GM12892 (cell line): Measurements from ENCODE around the gene EIF3F.
"Not testable (repeated sequence)": the region's sequence is repeated elsewhere in the genome, so short reads cannot be mapped to it uniquely, and the experiment has no call there.

ENCODE experiments used
- DNase-seq: peaks from one replicate; pipeline ENCODE4 v3.0.0; 2011; ENCODE audit not compliant: insufficient read length
- FAIRE-seq: peaks from 2 replicates; lab custom pipeline; 2011; peaks lifted over from hg19 to GRCh38; lab: Jason Lieb, UNC
- POLR2A ChIP-seq: IDR thresholded peaks from 2 replicates; pipeline ENCODE4 v1.6.1; 2011; ENCODE audit warnings: low read depth, low read length, control low read depth
- POLR2AphosphoS5 ChIP-seq: IDR thresholded peaks from 2 replicates; pipeline ENCODE4 v1.6.1; 2011; ENCODE audit warnings: low read depth, low read length, control low read depth
- TAF1 ChIP-seq: IDR thresholded peaks from 2 replicates; pipeline ENCODE4 v1.6.1; 2011; ENCODE audit warnings: low read depth, mild to moderate bottlenecking, control low read depth, low read length, borderline replicate concordance

The EIF3F gene

DNA sequence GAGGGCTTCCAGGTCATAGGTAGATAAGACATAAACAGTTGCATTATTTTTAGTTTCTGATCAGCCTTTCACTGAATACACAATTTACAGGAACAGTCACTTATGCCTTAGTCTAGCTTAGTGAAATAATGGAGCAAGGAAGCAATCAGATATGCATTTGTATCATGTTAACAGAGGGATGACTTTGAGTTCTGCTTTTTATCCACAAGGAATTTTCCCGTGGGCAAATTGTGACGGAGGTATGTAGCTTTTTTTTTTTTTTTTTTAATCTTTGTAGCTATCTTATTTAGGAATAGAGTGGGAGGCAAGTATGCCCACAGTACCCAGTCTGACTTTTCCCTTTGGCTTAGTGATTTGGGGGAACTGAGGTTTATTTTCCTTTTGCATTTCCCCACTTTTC is 18.5 kb upstream of the EIF3F start:
- no peak for FAIRE-seq
- TF ChIP-seq POLR2AphosphoS5 = no peak
- TF ChIP-seq TAF1 = no peak
- no peak for TF ChIP-seq POLR2A

DNA sequence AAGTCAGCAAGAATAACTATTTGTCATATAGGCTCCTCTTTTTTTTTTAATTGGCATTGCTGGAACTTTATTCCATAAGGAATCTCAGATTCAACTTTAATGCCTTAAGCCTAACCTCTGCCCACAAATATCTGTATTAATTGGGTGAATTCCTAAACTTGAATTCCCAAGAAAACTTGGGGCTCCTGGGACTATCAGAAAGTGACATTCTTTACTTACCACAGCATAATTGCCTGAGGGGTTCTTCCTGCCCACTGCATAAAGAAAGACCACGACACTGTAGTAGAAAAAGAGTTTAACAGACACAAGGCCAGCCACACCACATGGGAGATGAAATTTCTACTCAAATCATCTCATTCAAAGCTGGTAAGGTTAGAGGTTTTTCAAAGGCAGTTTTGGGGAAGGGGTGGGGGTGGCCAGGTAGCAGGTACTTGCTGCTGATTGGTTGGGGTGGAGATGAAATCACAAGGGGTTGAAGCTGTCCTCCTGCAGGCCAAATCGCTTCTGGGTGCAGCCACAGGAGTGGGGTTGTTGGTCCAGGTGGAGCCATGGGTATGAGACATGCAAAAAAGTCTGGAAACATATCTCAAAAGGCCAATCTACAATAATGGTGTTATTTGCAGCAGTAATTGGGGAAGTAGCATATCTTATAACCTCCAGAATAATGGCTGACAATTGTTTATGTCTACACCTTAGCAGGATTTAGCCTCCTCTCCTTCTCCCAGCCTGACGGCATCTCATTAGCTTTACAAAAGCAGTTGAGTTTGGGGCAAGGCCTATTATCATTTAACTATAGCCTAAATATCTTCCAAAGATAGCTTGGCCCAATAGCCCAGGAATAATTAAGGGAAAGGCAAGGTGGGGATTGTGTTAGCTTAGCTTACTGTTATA is 17.1 kb upstream of the EIF3F start:
- no peak for FAIRE-seq
- TF ChIP-seq POLR2AphosphoS5 (no peak), TAF1 (no peak), POLR2A (no peak)
- DNase-seq = no peak

More for the DNA sequence above, 18.5 kb upstream of the EIF3F start:
- no peak for DNase-seq

GRCh38 chr11:7971846-7972245 is 15.3 kb upstream of the EIF3F start:
- no peak for DNase-seq
- FAIRE-seq = no peak
- TF ChIP-seq TAF1 (no peak), POLR2AphosphoS5 (no peak), POLR2A (no peak)

GRCh38 chr11:7973011-7973410 is 14.1 kb upstream of the EIF3F start:
- no peak for TF ChIP-seq TAF1
- no peak for TF ChIP-seq POLR2AphosphoS5
- no peak for TF ChIP-seq POLR2A
- no peak for FAIRE-seq
- DNase-seq = no peak

DNA sequence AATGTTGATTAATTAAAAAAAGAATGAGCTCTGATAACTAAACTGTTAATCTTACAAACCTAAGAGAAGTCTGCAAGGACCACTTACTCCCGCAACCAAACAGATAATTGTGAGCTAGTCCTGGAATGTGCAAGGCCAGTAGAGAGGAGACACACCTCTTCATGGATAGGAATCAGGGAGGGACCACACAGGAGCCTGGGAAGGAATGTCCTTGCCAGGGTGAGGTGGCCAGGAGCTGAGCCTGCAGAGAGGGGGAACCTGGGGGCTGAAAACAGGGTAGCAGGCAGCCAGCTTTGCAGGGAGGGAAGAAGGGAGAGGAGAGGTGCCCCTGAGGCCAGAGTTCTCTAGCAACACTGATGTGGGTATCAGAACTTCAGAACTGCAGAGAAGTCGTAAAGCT is 12.5 kb upstream of the EIF3F start:
- TF ChIP-seq POLR2A (no peak), POLR2AphosphoS5 (no peak), TAF1 (no peak)
- no peak for DNase-seq
- no peak for FAIRE-seq

DNA sequence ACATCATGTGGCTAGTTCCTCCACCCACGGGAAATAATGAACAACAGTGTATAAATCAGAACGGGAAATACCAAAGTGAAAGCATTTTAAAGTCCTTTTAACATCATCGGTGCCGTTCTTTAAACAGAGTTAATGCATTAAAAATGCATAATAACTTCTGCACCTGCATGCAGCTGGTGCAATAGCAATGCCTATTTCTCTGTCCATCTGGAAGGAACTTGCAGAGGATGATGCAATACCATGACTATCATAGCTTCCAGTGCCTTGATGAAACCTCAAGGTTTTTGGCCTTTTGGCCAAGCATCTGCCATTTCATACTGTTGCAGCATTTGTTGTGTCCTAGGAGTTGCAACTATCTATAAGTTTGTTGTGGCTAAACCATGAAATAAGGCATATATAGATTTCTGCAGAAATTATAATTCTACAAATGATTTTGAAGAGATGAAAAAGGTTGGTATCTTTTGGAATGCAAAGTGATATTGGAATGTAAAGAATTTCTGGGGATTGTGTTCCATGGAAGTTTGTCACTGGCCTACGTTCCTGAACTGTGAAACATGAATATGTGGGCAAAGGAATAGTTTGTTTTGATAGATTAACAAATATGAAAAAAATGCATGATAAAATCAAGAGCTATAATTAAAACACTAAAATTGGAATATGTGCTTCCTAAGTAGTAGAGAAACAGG is 9.8 kb upstream of the EIF3F start:
- DNase-seq (no peak), FAIRE-seq (no peak)
- TF ChIP-seq POLR2AphosphoS5 (no peak), TAF1 (no peak), POLR2A (no peak)

DNA sequence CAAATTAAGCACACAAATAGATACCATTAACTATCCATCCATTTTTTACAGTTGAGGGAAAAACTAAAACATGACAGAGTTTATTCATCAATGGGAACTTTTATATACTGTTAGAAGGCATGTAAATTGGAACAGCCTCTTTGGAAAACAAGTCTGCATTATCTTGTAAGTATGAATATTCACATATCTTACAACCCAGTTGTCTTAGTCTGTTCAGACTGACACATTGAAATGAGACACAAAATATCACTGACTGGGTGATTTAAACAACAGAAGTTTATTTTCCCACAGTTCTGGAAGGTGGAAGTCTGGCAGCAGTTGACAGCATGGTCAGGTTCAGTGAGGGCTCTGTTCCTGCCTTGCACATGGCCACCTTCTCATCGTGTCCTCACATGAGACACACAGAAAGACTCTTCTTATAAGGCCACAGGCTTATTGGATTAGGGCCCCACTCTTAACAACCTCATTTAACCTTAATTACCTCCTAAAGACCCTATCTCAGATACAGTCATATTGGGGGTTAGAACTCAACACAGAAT is 5.4 kb upstream of the EIF3F start:
- FAIRE-seq = no peak
- TF ChIP-seq POLR2A (no peak), TAF1 (no peak), POLR2AphosphoS5 (no peak)
- no peak for DNase-seq

DNA sequence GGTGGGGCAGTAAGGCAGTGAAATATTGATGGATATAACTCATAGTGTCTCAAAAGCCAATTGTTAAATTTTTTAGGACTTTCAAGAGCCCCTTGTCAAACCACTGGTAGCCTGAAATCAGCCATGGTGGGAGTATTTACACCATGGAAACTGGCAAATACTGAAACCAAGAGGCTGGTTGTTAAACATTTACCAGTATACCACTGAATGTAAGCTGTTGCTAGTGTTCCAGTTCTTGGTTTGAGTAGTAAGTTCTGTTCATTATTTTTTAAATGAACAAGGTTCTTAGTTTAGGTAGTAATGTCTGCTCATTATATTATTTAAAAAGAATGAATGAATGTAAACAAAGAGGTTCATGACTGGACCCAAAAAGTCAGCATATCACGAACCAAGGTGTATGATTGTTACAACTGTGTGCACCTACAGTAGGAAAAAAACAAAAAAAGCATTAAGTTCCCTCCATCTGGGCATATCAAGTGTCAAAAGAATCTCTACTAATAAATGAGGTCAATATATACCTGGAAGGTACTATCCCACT is 4.5 kb upstream of the EIF3F start:
- no peak for TF ChIP-seq POLR2A
- no peak for TF ChIP-seq POLR2AphosphoS5
- TF ChIP-seq TAF1 = no peak
- FAIRE-seq (no peak), DNase-seq (no peak)

DNA sequence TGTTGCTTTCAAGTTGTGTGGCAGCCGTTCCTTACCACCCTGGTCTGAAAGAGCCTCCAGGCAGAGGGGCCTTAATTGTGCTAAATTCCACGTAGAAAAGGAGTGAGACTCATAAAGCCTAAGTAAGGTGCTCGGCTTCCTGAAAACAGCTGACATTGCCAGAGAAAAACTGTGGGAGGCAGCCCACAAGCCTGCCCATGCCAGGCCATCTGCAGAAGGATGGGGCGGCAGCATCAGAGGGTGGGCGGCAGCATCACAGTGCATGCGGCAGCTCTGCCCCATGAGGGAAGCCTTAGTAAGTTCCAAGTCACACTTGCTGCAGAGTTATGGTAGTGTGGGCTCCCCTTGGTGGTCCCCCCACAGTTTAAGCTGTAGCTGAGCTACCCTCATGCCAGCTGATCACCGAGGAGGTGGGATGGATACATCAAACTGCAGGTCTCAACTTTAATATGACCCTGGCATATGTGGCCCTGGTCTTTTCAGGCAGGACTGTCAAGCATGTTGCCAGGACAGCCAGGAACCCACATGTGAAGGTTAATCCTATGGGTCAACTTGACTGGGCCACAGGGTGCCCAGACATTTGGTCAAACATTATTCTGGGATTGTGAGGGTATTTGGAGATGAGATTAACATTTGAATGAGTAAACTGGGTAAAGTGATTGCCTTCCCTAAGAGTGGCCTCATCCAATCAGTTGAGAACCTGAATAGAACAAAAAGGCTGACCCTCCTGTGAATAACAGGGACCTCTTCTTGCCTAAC is 3.1 kb upstream of the EIF3F start:
- DNase-seq (no peak), FAIRE-seq (no peak)
- no peak for TF ChIP-seq POLR2A
- no peak for TF ChIP-seq TAF1
- no peak for TF ChIP-seq POLR2AphosphoS5

DNA sequence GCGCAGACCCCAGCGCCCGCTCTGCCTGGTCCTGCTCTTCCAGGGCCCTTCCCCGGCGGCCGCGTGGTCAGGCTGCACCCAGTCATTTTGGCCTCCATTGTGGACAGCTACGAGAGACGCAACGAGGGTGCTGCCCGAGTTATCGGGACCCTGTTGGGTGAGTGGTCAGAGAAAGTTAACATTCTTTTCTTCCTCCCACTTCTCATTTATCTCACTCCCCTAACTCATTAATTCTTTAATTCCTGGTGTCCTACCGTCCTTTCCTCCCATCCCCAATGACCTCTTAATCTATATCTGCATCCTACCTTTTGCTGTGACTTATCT is 385 bp downstream of the EIF3F start:
- not testable (repeated sequence) for FAIRE-seq, DNase-seq

- TF ChIP-seq TAF1 (no peak), POLR2AphosphoS5 (no peak), POLR2A (no peak)
- FAIRE-seq = no peak
- no peak for DNase-seq
Measured at GRCh38 chr11:7994581-7995278, 7.6 kb downstream of the EIF3F start.
